GM12891 (cell line): ENCODE measurements around the gene LIG1.

Source experiments
- PAX5 ChIP-seq: IDR thresholded peaks from 2 replicates; pipeline ENCODE4 v1.6.1; 2011; ENCODE audit warnings: low read length, moderate library complexity, mild to moderate bottlenecking; ENCODE audit not compliant: insufficient read depth, severe bottlenecking
- POLR2A ChIP-seq: IDR thresholded peaks from 2 replicates; pipeline ENCODE4 v1.6.1; 2011; ENCODE audit warnings: low read depth, low read length, control low read depth
- POLR2AphosphoS5 ChIP-seq: IDR thresholded peaks from 2 replicates; pipeline ENCODE4 v1.6.1; 2011; ENCODE audit warnings: low read depth, low read length, control low read depth
- POU2F2 ChIP-seq: IDR thresholded peaks from 2 replicates; pipeline ENCODE4 v1.6.1; 2011; ENCODE audit warnings: low read depth, mild to moderate bottlenecking, control low read depth, low read length, moderate library complexity
- TAF1 ChIP-seq: IDR thresholded peaks from 2 replicates; pipeline ENCODE4 v1.6.1; 2011; ENCODE audit warnings: low read depth, low read length, control low read depth

- TF ChIP-seq POLR2AphosphoS5 (no peak), POLR2A (no peak), PAX5 (no peak), TAF1 (no peak), POU2F2 (no peak)
Observed at GRCh38 chr19:48120505-48120904, 49.6 kb downstream of the LIG1 start.
